CD4-positive, alpha-beta T cell treated with Interleukin-6 at 100 ng/mL for 8 hours (primary cell): ENCODE data around the gene ANKRD33B.
"Not testable (repeated sequence)": the region's sequence is repeated elsewhere in the genome, so short reads cannot be mapped to it uniquely, and the experiment has no call there.

Experiments
- DNase-seq: peaks from one replicate; pipeline ENCODE4 v3.0.0-alpha.2; 2020; ENCODE audit warnings: mixed read lengths, low spot score

The ANKRD33B gene

DNA sequence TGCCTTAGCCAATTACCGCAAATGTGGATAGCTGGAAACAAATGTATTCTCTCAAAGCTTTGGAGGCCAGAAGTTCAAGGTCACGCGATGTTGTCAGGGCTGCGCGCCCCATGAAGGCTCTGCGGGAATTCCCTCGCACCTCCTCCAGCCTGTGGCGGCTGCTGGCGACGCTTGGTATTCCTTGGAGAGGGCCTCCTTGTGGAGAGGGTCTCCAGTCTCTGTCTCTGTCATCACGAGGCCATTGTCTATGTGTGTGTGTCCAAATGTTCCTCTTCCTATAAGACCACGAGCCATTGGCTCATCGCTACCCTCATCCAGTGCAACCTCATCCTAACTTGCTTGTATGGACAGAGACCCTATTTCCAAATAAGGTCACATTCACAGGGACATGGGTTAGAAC is 97.5 kb downstream of the ANKRD33B start:
- DNase-seq = no peak

DNA sequence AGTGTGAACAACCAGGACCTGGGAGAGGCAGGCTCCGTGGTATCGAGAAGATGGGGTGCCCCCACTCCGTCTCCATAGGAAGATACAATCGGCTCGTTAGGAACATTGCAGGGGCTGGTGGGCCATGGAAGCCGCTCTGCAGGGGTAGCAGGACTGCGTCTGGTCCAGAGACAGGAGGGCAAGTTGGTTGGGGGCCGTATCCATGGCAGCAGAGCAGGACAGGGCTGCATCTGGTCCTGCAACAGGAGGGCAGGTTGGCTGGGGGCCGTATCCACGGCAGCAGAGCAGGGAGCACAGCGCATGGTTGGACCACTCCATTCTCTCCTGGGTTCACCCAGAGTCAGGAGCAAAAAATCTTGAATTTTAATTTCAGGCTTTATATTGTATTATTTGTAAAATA is 98.2 kb downstream of the ANKRD33B start:
- DNase-seq = no peak

DNA sequence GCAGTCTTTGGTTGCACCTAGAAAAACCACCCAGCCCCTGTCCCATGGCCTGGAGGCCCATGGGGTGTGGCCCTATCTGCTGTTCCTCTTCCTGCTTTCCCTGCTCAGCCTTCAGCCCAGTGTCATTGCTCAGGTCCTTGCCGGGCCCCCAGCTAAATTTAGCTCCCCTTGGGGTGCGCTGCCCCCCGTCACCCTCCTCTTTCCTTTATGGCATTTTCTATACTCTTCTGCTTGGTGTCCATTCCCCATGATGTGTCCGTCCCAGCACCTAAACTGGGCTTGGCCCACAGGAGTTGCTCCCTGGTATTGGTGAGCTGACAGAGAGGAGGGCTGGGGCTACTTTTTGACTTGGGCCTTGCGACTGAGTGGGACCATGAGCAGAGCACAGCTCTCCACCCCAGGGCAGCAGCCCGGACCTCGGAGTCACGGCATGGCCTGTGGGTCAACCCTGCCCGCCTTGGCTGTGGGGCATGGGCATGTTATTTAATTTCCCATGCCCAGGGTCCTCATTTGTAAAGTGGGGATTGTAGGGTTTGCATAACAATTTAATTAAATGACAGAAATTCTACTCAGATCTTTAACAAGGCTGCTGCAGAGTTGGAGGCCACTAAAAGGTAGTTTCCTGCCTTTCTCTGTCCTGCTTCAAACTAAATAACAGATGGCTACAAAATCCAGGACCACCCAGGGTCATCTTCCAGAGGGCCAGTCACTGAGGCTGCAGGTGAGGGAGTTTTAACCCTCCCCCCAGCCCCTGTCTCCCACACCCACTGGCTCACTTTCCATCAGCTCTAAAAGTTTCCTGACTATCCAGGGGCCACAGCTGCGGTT is 99.0 kb downstream of the ANKRD33B start:
- no peak for DNase-seq

DNA sequence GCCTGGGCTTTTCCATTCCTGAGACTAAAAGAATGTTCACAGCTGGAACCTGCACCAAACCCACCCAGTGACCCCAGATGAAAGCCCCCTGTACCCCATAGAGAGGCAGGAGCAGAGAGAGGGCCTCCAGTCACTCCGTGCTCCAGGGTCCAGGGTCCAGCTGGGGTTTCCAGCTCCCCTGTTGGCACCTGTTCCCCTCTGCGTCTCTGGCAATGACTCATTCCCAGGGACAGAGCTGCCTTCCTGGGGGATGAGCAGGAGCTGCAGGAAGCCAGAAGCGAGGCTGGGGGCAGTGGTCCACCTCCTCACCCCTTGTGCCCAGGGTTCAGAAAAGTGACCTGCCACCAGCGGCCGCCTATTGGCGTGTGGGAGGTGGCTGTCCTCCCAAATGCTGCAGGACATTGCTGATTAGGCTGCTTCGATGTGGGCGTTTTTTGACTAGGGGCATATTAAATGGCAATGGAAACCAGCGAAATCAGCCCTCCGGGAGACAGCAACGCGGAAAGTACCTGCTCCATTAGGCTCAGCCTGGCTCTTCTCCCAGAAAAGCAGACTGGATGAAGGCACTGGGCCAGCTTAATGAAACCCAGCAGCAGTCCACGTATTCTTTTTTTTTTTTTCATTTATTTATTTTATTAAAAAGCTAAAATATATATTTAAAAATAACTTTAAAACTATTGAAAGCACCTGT is 99.8 kb downstream of the ANKRD33B start:
- no peak for DNase-seq

DNA sequence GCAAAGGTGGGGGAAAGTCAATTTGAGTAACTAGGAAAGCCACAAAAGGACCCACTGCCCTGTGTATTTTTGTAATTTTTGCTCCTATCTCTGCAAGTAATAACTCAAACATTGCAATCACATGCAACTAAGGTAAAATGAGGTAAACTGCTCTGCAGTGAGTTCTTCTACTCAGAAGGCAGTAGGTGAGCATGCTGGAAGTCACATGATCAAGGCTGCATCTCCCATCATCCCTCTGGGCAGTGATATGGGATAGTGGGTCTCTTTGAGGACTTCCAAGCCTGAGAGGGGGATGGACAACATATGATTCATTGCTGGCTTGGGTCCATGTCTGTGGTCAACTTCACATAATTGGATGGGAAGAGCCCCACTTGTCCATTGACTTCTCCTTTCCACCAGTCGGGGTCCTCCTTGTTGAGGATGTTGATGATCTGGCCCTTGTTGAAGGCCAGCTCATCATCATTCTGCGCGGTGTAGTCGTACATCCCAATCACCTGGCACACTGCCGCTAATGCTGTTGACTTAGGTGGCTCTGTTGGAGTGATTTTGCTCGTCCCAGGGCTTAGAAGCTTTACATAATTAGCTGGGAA is 100.4 kb downstream of the ANKRD33B start:
- not testable (repeated sequence) for DNase-seq

DNA sequence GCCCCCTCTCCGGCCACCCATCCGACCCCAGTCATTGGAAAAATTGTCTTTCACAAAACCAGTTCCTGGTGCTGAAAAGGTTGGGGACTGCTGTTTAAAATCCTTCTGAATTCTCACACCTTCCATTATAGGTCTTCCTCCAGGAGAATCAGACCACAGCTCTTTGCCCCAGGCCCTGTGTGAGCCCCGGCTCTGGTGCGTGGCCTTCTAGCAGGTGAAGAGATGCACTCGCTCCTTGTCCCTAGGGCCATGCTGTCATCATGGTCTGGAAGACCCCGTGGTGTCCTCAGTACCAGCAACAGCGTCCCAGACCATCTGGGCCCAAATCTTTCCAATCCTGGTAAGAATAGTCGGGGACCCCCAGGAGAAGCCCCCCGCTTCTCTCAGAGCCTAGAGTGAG is 101.9 kb downstream of the ANKRD33B start:
- DNase-seq = no peak

DNA sequence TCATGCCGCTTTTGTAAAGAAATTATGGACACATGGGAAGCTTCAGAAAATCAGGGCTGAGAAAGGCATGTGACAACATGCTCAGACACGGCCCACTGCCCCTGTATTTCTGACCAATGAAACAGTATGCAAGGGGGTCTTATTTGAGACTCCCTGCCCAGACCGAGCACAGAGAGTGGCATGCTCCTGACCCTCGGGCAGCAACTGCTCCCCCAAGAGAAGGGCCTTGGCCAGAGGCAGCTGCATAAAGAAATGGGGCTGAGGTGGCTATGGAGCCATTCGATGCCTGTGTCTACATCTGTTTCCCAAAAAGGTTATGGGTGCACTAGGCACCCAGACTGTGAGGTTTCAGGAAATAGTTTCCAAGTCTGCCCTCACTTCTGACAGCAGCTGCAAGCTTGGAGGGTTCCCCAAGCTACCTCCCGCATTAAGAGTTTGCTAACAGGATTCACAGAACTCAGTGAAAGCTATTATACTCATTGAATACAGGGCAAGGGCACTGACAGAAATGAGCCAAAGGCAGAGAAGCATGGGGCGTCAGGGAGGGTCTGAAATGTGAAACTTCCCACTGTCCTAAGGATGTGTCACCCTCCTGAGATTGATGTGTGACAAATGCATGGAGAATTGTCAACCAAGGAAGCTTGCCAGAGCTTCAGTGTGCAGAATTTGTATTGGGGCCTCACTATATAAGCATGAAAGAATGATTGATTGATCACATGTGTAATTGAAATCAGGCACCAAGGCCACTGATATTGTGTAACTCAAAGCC is 102.8 kb downstream of the ANKRD33B start:
- no peak for DNase-seq

DNA sequence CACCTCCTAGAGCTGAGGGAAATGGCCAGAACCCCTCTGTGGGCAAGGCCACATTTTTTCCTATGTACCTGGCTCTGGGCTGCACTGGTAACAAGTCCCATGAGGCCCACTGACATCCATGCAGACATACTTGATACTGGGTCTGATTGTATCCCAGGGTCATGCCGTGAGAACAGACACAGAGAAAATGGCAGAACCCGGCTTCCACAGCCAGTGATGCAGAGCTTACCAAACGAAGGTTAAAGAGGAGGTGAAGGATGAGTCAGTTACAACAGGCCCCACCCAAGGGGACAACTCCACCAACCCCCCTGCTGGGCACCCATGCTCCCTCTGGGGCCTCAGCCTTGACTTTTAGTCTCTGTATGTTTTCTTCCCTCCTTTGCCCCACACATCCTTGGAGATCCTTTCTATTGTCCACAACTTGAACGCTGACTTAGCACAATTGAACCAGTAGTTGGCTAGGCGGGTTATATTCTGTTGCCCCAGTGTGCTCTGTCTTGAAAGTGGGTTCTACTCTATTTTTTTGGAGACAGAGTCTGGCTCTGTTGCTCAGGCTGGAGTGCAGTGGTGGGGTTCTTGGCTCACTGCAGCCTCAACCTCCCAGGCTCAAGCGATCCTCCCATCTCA is 103.7 kb downstream of the ANKRD33B start:
- no peak for DNase-seq

DNA sequence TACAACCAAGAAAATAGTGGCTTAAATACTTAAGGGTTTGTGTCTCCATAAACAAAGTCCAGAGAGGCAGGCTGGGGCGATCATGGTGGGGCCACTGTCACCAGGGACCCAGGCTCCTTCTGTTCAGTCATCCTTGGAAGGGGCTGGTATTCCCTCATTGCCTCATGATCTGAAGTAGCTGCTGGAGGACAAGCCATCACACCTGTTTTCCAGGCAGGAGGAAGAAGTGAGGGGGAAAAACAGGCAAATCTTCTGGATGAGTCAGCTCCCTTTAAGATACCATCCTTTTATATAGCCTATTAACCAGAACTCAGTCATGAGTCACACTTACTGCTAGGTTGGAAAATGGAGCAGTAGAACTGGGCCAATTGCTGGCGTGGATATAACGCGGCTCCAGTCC is 104.8 kb downstream of the ANKRD33B start:
- no peak for DNase-seq

DNA sequence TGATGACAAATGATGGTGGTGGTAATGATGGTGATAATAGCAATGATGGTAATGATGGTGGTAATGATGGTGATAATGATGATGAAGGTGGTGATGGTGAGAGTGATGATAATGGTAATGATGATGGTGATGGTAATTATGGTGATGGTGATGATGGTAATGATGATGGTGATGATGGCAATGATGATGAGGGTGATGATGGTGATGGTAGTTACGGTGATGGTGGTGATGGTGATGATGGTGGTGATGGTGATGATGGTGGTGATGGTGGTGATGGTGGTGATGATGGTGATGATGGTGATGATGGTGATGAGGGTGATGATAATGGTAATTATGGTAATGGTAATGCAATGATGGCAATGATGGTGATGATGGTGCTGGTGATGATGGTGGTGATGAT is 106.1 kb downstream of the ANKRD33B start:
- DNase-seq = no peak

DNA sequence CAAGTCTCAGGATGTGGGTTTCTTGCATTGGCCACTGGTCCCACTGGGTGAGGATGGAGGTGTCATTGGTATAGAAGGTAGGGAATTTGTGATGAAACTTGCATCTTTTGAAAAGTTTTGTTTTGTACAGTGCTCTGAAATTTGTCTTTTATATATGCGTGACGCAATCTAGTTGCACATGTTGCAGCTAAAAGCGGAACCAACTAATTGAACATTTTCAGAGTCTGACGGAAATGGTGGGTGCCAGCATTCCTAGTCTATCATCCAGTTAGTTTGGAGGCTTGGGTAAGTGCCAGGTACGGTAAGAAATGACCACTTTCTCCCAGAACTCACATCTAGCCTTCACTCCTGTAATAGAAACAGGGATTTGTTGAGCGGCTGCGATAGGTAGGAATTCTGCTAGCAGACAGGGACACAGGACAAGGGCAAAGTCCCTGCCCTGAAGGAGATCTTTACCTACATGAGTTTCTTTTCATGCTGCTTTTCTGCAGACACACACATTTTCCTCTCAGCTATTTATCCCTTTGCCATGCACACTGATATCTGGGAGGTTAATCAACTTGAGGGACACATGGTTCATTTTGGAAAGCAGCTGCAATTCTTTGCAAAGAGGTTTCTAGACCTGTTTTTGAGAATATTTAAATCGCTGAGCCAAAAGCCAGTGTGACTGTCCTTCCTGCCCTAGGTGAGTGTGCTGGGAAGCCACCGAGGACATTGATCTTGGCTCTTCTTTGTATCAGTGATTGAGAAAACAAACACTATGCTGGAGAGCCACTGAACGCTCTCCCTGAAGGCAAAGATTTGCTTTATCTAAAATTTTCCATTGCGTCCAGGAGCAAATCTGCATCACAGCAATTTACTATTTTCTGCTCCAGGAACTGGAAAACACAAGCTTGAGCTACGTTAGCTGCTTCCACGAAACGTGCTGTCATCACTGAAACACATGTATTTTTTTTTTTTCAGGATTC is 107.5 kb downstream of the ANKRD33B start:
- DNase-seq = no peak

DNA sequence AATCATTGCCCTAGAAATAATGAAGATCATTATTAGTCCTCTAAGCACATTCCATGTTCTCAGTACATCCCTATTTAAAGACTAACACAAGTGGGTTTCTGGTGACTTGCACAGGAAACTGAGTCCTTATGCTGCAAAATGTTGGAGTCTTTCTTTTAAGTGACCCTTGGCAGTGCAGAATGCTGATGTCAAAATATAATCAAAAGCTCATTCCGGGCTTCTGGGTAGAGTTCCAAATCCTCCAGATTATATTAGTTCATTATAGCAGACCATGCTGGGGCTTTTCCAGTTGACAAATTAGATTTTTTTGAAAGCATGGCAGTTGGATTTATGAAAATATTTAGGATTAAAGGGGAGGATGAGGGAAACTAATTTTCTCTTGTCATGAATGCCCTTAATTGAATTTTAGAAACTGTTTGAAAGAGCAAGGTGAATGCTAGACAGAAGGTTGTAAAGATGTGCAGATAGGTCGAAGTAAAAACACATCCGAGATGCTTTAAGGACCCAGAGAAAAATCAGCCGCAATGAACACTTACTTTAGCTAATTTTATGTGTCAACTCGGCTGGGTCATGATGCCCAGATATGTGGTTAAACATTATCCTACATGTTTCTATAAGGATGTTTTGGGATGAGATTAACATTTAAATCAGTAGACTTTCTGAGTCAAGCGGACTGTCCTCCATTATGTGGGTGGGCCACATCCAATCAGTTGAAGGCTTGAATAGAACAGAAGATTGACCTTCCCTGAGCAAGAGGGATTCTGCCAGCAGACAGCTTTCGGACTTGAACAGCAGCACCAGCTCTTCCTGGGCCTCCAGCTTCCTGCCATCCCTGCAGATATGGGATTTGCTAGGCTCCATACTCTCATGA is 108.5 kb downstream of the ANKRD33B start:
- no peak for DNase-seq

DNA sequence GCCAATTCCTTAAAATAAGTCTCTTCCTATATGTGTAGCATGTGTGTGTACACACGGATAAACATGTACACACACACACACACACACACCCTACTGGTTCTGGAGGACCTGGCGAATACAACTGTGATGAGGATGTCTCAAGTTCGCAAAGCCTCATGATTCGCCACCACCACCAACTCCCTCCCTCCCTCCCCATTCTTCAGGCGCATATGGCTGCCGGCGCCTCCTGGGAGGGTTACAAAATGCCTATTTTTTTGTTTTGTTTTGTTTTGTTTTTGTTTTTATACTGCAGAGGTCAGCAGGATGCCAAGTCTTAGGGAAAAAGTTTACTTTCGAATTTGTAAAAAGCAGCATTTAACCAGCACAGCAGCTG is 109.1 kb downstream of the ANKRD33B start:
- DNase-seq = no peak

DNA sequence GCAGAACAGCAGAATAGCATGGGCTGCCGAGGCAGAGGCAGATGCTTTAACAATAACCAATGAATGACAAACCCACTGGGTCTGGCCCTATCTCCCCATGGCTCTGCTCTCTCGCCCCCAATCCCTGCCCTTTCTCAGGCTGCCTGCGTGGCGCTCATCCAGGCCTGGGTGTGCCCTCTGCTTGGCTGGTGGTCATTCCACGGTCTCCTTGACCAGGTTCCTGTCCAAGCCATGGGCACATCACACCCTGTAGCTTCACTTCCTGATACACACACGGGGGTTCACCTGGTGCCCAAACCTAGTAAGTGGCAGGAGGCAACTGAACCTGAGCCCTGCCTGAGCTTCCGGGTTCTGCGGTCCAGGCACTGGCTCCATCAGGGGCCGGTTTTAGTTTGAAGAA is 109.5 kb downstream of the ANKRD33B start:
- no peak for DNase-seq

DNA sequence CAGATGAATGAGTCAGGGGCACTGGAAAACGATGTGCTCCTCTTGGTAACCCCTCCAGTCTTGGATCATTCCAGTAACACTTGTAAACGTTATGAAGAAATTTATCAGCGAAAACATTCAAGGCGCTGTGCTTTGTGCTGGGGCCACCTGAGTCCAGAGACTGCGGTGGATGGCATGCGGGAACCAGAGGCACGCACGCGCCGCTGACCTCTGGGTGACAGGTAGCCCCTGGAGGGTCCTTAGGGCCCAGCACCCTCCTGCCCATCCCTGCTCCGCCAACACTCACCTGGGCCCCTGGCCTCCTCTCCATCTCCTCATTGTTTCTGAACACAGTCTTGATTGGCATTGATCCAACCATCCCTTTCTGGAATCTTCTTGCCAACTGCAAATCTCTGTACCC is 110.2 kb downstream of the ANKRD33B start:
- DNase-seq = no peak

DNA sequence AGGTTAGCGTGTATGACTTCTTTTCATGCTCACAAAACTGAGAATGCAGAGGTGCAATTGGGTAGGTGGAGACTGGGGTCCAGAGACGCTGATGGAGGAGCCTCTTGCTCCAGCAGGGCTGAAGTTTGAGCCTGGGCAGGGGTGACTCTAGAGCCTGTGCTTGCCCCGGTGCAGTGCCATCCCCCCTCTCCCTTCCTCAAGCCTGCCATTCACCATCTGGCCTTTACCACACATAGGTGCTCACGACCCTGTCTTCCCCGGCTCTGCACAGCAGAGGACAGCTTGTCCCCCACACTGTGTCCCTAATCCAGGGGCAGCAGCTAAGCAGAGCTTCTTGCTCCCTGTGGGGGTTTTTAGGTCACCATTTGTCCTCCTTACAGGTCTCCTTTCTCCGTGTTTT is 110.7 kb downstream of the ANKRD33B start:
- no peak for DNase-seq

DNA sequence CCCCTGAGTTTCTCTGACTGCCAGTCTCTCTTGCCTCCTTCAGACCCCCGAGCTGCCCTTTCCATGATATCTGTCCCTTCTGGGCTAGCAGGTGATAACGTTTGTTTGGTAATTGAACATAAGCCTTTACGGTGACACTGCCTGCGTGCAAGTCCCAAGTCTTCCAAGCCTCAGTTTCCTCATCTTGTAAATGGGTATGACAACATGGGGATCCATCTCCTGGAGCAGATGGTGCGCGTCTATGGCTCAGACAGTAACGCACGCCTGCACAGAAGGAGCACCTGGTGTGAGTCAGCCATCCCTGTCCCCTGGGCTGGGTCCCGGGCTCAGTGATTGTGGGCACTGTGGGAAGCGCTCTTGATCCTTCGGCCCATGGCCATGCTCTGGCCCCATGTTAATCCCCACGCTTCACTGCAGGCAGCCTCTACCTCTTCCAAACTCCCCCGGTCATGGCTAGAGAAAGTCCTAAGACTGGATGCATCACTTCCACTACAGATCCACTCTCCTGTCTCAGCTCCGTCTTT is 111.4 kb downstream of the ANKRD33B start:
- no peak for DNase-seq

DNA sequence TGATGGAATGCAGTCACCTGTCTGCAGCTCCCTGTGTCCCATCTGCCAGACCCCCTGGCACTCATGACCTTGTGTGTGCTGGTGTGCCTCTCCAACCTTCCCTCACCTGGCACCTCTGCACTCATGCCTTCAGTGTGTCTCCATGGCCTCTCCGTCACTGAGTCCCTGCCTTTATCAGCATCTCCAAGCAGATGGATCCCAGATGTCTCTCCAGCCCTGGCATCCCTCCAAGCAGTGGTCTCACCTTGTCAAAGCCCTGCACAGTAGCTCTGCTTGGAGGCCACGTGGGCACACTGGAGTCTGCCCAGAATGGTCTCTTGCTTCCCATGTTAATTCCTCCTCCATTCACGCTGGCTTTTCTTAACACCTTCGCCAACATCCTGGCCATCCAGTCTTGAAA is 112.4 kb downstream of the ANKRD33B start:
- DNase-seq = no peak

DNA sequence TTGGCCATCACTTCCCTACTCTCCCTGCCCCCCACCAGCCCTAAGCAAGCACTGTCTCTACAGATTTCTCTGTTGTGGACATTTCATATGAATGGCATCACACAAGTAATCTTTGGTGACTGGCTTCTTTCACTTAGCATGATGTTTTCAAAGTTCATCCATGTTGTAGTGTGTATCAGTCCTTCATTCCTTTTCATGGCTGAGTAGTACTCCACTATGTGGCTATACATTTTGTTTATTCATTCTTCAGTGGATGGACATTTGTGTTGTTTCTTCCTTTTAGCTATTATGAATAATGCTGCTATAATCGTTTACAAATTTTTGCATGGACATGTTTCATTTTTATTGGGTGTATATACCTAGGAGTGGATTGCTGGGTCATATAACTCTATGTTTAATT is 113.1 kb downstream of the ANKRD33B start:
- no peak for DNase-seq

DNA sequence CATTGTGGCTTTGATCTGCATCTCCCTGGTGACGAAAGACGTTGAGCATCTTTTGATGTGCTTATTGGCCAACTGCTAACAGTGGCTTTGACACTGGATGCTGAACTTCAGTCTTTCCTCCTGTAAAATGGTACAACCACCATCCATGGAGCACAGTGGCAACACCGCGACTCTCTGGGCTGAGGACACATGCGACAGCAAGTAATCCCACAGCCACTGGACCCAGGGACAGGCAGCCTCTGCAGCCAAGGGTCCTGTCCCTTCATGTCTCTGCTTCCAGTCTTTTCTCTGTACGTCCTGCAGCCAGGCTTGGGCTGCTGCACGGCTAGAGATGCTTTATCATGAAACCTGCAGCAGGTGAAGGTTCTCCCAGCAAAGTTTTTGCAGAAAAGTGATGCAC is 113.7 kb downstream of the ANKRD33B start:
- DNase-seq = no peak
